HG02938 (cell line): ENCODE results near the gene THSD1.
"Not testable (repeated sequence)": the region's sequence is repeated elsewhere in the genome, so short reads cannot be mapped to it uniquely, and the experiment has no call there.

Experiments used
- ATAC-seq: cut with Tn5 transposase; IDR thresholded peaks from one replicate; pipeline ENCODE4 v1.9.1; 2021; ENCODE audit warnings: mild to moderate bottlenecking, moderate library complexity; ENCODE audit not compliant: unreplicated experiment

The THSD1 gene

GRCh38 chr13:52359534-52359933 lies 46.4 kb downstream of the THSD1 start:
- ATAC-seq: no peak

GRCh38 chr13:52356327-52356726 lies 49.6 kb downstream of the THSD1 start:
- no peak for ATAC-seq

GRCh38 chr13:52353193-52353592 lies 52.8 kb downstream of the THSD1 start:
- ATAC-seq: no peak

- no peak for ATAC-seq
Measured at GRCh38 chr13:52348983-52349780, 56.8 kb downstream of the THSD1 start.

- no peak for ATAC-seq
Measured at GRCh38 chr13:52348071-52348470, 57.9 kb downstream of the THSD1 start.

GRCh38 chr13:52345631-52346251 lies 60.2 kb downstream of the THSD1 start:
- ATAC-seq: no peak

- no peak for ATAC-seq
Measured at GRCh38 chr13:52345048-52345447, 60.9 kb downstream of the THSD1 start.

GRCh38 chr13:52344108-52344507 lies 61.9 kb downstream of the THSD1 start:
- no peak for ATAC-seq

GRCh38 chr13:52342203-52342602 lies 63.8 kb downstream of the THSD1 start:
- not testable (repeated sequence) for ATAC-seq

GRCh38 chr13:52337828-52338455 lies 68.0 kb downstream of the THSD1 start:
- not testable (repeated sequence) for ATAC-seq

GRCh38 chr13:52334107-52334506 lies 71.9 kb downstream of the THSD1 start:
- ATAC-seq: not testable (repeated sequence)

- not testable (repeated sequence) for ATAC-seq
Measured at GRCh38 chr13:52331844-52332243, 74.1 kb downstream of the THSD1 start.
